H9 (cell line): ENCODE data around the gene THEM5. TPM values are rescaled to one million over a fixed set of nuclear protein-coding genes. Genes with fewer than 3 reads are reported as not detected.

Experiments
- DNase-seq: peaks from one replicate; pipeline ENCODE4 v3.0.0-alpha.2; 2017
- H2AFZ ChIP-seq: one replicate; pipeline ENCODE4 v1.6.1; 2013; ENCODE audit warnings: mild to moderate bottlenecking, low read length, control low read depth, moderate library complexity
- H2AK5ac ChIP-seq: 2 replicates; pipeline ENCODE4 v1.6.1; 2013; ENCODE audit warnings: low read length, control low read depth, mixed read lengths; ENCODE audit not compliant: insufficient read length
- H2BK120ac ChIP-seq: one replicate; pipeline ENCODE4 v1.6.1; 2013; ENCODE audit warnings: low read depth, mild to moderate bottlenecking, low read length, control low read depth, inconsistent platforms; ENCODE audit not compliant: poor library complexity, severe bottlenecking
- H2BK12ac ChIP-seq: 2 replicates; pipeline ENCODE4 v1.6.1; 2013; ENCODE audit warnings: low read length, control low read depth, mixed read lengths, low read depth; ENCODE audit not compliant: insufficient read length
- H2BK15ac ChIP-seq: 2 replicates; pipeline ENCODE4 v1.6.1; 2013; ENCODE audit warnings: low read depth, low read length, control low read depth
- H2BK20ac ChIP-seq: one replicate; pipeline ENCODE4 v1.6.1; 2013; ENCODE audit warnings: low read depth, mild to moderate bottlenecking, low read length, control low read depth, inconsistent platforms; ENCODE audit not compliant: poor library complexity, severe bottlenecking
- H2BK5ac ChIP-seq: 2 replicates; pipeline ENCODE4 v1.6.1; 2013; ENCODE audit warnings: low read length, control low read depth, mixed read lengths; ENCODE audit not compliant: insufficient read length
- H3K14ac ChIP-seq: 2 replicates; pipeline ENCODE4 v1.6.1; 2013; ENCODE audit warnings: low read length, control low read depth; ENCODE audit not compliant: insufficient read depth
- H3K18ac ChIP-seq: 2 replicates; pipeline ENCODE4 v1.6.1; 2013; ENCODE audit warnings: low read depth, mild to moderate bottlenecking, mixed read lengths, low read length, control low read depth; ENCODE audit not compliant: insufficient read length
- H3K23ac ChIP-seq: 2 replicates; pipeline ENCODE4 v1.6.1; 2013; ENCODE audit warnings: low read length, control low read depth, mixed read lengths, low read depth; ENCODE audit not compliant: insufficient read length
- H3K23me2 ChIP-seq: 2 replicates; pipeline ENCODE4 v1.6.1; 2013; ENCODE audit warnings: low read depth, mild to moderate bottlenecking, mixed read lengths, low read length, control low read depth; ENCODE audit not compliant: insufficient read length, poor library complexity, severe bottlenecking
- H3K27ac ChIP-seq: 2 replicates; pipeline ENCODE4 v1.5.1; 2013; ENCODE audit warnings: low read length, control low read depth, mixed read lengths, low read depth; ENCODE audit not compliant: insufficient read length
- H3K27me3 ChIP-seq: 2 replicates; pipeline ENCODE4 v1.6.1; 2013; ENCODE audit warnings: low read length, control low read depth, inconsistent platforms; ENCODE audit not compliant: insufficient read depth
- H3K4ac ChIP-seq: 2 replicates; pipeline ENCODE4 v1.6.1; 2013; ENCODE audit warnings: low read depth, mild to moderate bottlenecking, control low read depth, inconsistent platforms, low read length, moderate library complexity
- H3K4me1 ChIP-seq: 2 replicates; pipeline ENCODE4 v1.6.1; 2013; ENCODE audit warnings: low read length, control low read depth, inconsistent platforms; ENCODE audit not compliant: insufficient read depth
- H3K4me2 ChIP-seq: 2 replicates; pipeline ENCODE4 v1.6.1; 2013; ENCODE audit warnings: low read length, control low read depth, mixed read lengths; ENCODE audit not compliant: insufficient read length, insufficient read depth
- H3K56ac ChIP-seq: 2 replicates; pipeline ENCODE4 v1.6.1; 2013; ENCODE audit warnings: low read depth, mild to moderate bottlenecking, mixed read lengths, low read length, control low read depth; ENCODE audit not compliant: insufficient read length
- H3K79me1 ChIP-seq: 2 replicates; pipeline ENCODE4 v1.6.1; 2013; ENCODE audit warnings: low read depth, mild to moderate bottlenecking, moderate library complexity, low read length, control low read depth, inconsistent platforms; ENCODE audit not compliant: insufficient read depth, poor library complexity, severe bottlenecking
- H3K79me2 ChIP-seq: 2 replicates; pipeline ENCODE4 v1.6.1; 2013; ENCODE audit warnings: low read length, control low read depth, inconsistent platforms; ENCODE audit not compliant: insufficient read depth
- H3K9ac ChIP-seq: 2 replicates; pipeline ENCODE4 v1.6.1; 2013; ENCODE audit warnings: low read length, control low read depth, mixed read lengths; ENCODE audit not compliant: insufficient read length; ENCODE audit errors: extremely low read depth
- H3K9me3 ChIP-seq: one replicate; pipeline ENCODE4 v1.6.1; 2013; ENCODE audit warnings: low read depth, low read length, inconsistent platforms; ENCODE audit not compliant: control insufficient read depth
- H3T11ph ChIP-seq: one replicate; pipeline ENCODE4 v1.6.1; 2013; ENCODE audit warnings: mild to moderate bottlenecking, low read length, control low read depth, inconsistent platforms
- H4K20me1 ChIP-seq: one replicate; pipeline ENCODE4 v1.6.1; 2013; ENCODE audit not compliant: control insufficient read depth, insufficient read length, insufficient read depth
- H4K5ac ChIP-seq: 2 replicates; pipeline ENCODE4 v1.6.1; 2013; ENCODE audit warnings: low read depth, mild to moderate bottlenecking, mixed read lengths, low read length, control low read depth; ENCODE audit not compliant: insufficient read length
- H4K8ac ChIP-seq: replicated peaks from 2 replicates; pipeline ENCODE4 v1.6.1; 2013; ENCODE audit warnings: low read length, control low read depth, mixed read lengths, low read depth; ENCODE audit not compliant: insufficient read length
- H4K91ac ChIP-seq: 2 replicates; pipeline ENCODE4 v1.6.1; 2013; ENCODE audit warnings: low read depth, mild to moderate bottlenecking, moderate library complexity, mixed read lengths, low read length, control low read depth; ENCODE audit not compliant: insufficient read length
- H3K27ac Mint-ChIP-seq, 3 experiments: 2 replicates in 2 of 3; 3 replicates in 1 of 3; pipeline ENCODE4 v1.8.0; 2020 to 2021; ENCODE audit warnings: mixed read lengths in 3 of 3, mild to moderate bottlenecking in 1 of 3, moderate library complexity in 1 of 3
- H3K27me3 Mint-ChIP-seq: 2 replicates; pipeline ENCODE4 v1.8.0; 2021; ENCODE audit warnings: low read depth, mild to moderate bottlenecking, moderate library complexity, mixed read lengths
- H3K36me3 Mint-ChIP-seq, 3 experiments: 2 replicates in 2 of 3; 3 replicates in 1 of 3; pipeline ENCODE4 v1.8.0; 2020 to 2021; ENCODE audit warnings: low read depth in 3 of 3, mixed read lengths in 3 of 3; ENCODE audit not compliant: insufficient read depth in 1 of 3
- H3K4me1 Mint-ChIP-seq, 2 experiments: 2 replicates each; pipeline ENCODE4 v1.8.0; 2020; ENCODE audit warnings: mixed read lengths in 2 of 2
- H3K4me3 Mint-ChIP-seq, 2 experiments: 2 replicates in 1 of 2; 3 replicates in 1 of 2; pipeline ENCODE4 v1.8.0; 2020 to 2021; ENCODE audit warnings: mild to moderate bottlenecking in 2 of 2, mixed read lengths in 2 of 2, moderate library complexity in 1 of 2
- H3K9me3 Mint-ChIP-seq, 2 experiments: 2 replicates in 1 of 2; 3 replicates in 1 of 2; pipeline ENCODE4 v1.8.0; 2020; ENCODE audit warnings: mild to moderate bottlenecking in 2 of 2, mixed read lengths in 2 of 2, moderate library complexity in 1 of 2
- CTCF ChIP-seq: fragments of 200-600 bp; sonication (generic); conservative IDR thresholded peaks from 3 replicates; pipeline ENCODE4 v1.8.0; 2021; ENCODE audit warnings: antibody characterized with exemption, mild to moderate bottlenecking
- WGBS: extraction: QIAGEN DNeasy Blood & Tissue Kit; methylation state at CpG from one replicate; pipeline ENCODE4 v1.1.7; 2013; ENCODE audit warnings: missing lambda C conversion rate, low lambda C conversion rate, mixed read lengths; ENCODE audit not compliant: insufficient read length; ENCODE audit errors: extremely low coverage; 5-methylcytosine and 5-hydroxymethylcytosine counted together
- total RNA-seq: library from RNA; stranded (reverse); gene quantifications from 2 replicates; pipeline ENCODE4 v1.2.1, GENCODE V29; 2021

Gene THEM5
- total RNA-seq, 1 experiment from 2014 or later, result not detected

GRCh38 chr1:151867765-151868411 lies 14.4 kb upstream of the THEM5 start:
- Histone ChIP-seq H3K4ac (no peak overlapping the region), H2BK20ac (no peak overlapping the region), H4K20me1 (no peaks in the 10 kb centered on the region), H3T11ph (no peak overlapping the region), H4K91ac (no peak overlapping the region), H4K8ac (no peak overlapping the region), H3K9me3 (no peaks in the 10 kb centered on the region), H3K18ac (no peak overlapping the region), H2BK15ac (no peak overlapping the region), H3K79me1 (no peaks in the 10 kb centered on the region), H3K79me2 (no peaks in the 10 kb centered on the region), H3K27me3 (peaks cover 2% of the 10 kb centered on the region; the same call in 1 of the 2 replicates), H3K27ac (no peak overlapping the region), H2BK120ac (no peak overlapping the region), H2AFZ (no peak overlapping the region), H3K14ac (no peak overlapping the region), H2BK12ac (no peak overlapping the region), H2AK5ac (no peak overlapping the region), H3K4me1 (no peaks in the 10 kb centered on the region), H3K23ac (no peak overlapping the region), H3K23me2 (no peaks in the 10 kb centered on the region), H2BK5ac (no peak overlapping the region), H4K5ac (no peak overlapping the region), H3K56ac (no peak overlapping the region), H3K4me2 (no peak overlapping the region), H3K9ac (no peak overlapping the region)
- WGBS, result no CpG with 5 or more reads among the region's 7 CpGs
- H3K27ac Mint-ChIP-seq, result no peak overlapping the region
- H3K4me1 Mint-ChIP-seq, result peaks cover 9% of the 10 kb centered on the region in 2 experiments
- no peak for TF ChIP-seq CTCF
- no peak overlapping the region; a peak in 1 of 5 replicates for H3K4me3 Mint-ChIP-seq
- peaks cover 51% of the 10 kb centered on the region for H3K27me3 Mint-ChIP-seq
- DNase-seq, result no peak
- no peaks in the 10 kb centered on the region for H3K9me3 Mint-ChIP-seq
- H3K36me3 Mint-ChIP-seq, result no peaks in the 10 kb centered on the region
